Endothelial cell (in vitro differentiated cells): ENCODE results near the gene A3GALT2. TPM values are rescaled to one million over a fixed set of nuclear protein-coding genes. Genes with fewer than 3 reads are reported as not detected.

Experiments used
- DNase-seq: peaks from one replicate; pipeline ENCODE4 v3.0.0; 2021; ENCODE audit warnings: low spot score
- H3K27ac Mint-ChIP-seq: one replicate; pipeline ENCODE4 v1.8.0; 2021; ENCODE audit warnings: mixed read lengths, inconsistent platforms; ENCODE audit not compliant: unreplicated experiment
- H3K27me3 Mint-ChIP-seq: one replicate; pipeline ENCODE4 v1.8.0; 2021; ENCODE audit warnings: mild to moderate bottlenecking, moderate library complexity, mixed read lengths, inconsistent platforms; ENCODE audit not compliant: unreplicated experiment
- H3K36me3 Mint-ChIP-seq: one replicate; pipeline ENCODE4 v1.8.0; 2021; ENCODE audit warnings: mild to moderate bottlenecking, low read depth, mixed read lengths, inconsistent platforms; ENCODE audit not compliant: unreplicated experiment
- H3K4me1 Mint-ChIP-seq: one replicate; pipeline ENCODE4 v1.8.0; 2021; ENCODE audit warnings: mild to moderate bottlenecking, mixed read lengths, inconsistent platforms; ENCODE audit not compliant: unreplicated experiment
- H3K4me3 Mint-ChIP-seq: one replicate; pipeline ENCODE4 v1.8.0; 2021; ENCODE audit warnings: mild to moderate bottlenecking, mixed read lengths, inconsistent platforms; ENCODE audit not compliant: unreplicated experiment
- H3K9me3 Mint-ChIP-seq: one replicate; pipeline ENCODE4 v1.8.0; 2021; ENCODE audit warnings: mixed read lengths, inconsistent platforms; ENCODE audit not compliant: unreplicated experiment
- total RNA-seq: library from RNA; stranded (reverse); fragmentation: NEBNext Ultra II Directional; extraction: Animal tissue kit (Norgen Biotek cat#: 25700); gene quantifications from one replicate; pipeline ENCODE4 v1.2.1, GENCODE V29; 2021; ENCODE audit not compliant: unreplicated experiment
- TF ChIP-seq, protein P1 (sequence below): fragments of 200-600 bp; sonication (generic); IDR thresholded peaks from one replicate; pipeline ENCODE4 v1.5.0; 2021; ENCODE audit warnings: antibody characterized with exemption; ENCODE audit not compliant: unreplicated experiment

A3GALT2 gene
- total RNA-seq, 1 donor from 2014 or later: not detected

DNA sequence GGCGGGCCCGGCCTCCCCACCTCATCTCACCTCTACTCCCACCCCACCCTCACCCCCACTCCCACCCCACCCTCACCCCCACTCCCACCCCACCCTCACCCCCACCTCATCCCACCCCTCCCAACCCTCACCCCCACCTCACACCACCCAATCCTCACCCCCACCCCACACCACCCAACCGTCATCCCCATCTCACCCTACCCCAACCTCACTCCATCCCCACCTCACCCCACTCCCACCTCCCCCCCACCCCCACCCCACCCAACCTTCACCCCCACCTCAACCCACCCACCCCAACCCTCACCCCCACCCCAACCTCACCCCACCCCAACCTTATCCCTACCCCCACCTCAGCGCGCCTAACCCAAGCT lies 13.4 kb downstream of the A3GALT2 start:
- H3K4me3 Mint-ChIP-seq: no peak overlapping the region
- no peak for DNase-seq
- peaks cover 4% of the 10 kb centered on the region for H3K36me3 Mint-ChIP-seq
- TF ChIP-seq, protein P1, sequence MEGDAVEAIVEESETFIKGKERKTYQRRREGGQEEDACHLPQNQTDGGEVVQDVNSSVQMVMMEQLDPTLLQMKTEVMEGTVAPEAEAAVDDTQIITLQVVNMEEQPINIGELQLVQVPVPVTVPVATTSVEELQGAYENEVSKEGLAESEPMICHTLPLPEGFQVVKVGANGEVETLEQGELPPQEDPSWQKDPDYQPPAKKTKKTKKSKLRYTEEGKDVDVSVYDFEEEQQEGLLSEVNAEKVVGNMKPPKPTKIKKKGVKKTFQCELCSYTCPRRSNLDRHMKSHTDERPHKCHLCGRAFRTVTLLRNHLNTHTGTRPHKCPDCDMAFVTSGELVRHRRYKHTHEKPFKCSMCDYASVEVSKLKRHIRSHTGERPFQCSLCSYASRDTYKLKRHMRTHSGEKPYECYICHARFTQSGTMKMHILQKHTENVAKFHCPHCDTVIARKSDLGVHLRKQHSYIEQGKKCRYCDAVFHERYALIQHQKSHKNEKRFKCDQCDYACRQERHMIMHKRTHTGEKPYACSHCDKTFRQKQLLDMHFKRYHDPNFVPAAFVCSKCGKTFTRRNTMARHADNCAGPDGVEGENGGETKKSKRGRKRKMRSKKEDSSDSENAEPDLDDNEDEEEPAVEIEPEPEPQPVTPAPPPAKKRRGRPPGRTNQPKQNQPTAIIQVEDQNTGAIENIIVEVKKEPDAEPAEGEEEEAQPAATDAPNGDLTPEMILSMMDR: no peak
- H3K9me3 Mint-ChIP-seq: no peaks in the 10 kb centered on the region
- peaks cover 10% of the 10 kb centered on the region for H3K27me3 Mint-ChIP-seq
- H3K27ac Mint-ChIP-seq: no peak overlapping the region
- H3K4me1 Mint-ChIP-seq: peaks cover 14% of the 10 kb centered on the region

DNA sequence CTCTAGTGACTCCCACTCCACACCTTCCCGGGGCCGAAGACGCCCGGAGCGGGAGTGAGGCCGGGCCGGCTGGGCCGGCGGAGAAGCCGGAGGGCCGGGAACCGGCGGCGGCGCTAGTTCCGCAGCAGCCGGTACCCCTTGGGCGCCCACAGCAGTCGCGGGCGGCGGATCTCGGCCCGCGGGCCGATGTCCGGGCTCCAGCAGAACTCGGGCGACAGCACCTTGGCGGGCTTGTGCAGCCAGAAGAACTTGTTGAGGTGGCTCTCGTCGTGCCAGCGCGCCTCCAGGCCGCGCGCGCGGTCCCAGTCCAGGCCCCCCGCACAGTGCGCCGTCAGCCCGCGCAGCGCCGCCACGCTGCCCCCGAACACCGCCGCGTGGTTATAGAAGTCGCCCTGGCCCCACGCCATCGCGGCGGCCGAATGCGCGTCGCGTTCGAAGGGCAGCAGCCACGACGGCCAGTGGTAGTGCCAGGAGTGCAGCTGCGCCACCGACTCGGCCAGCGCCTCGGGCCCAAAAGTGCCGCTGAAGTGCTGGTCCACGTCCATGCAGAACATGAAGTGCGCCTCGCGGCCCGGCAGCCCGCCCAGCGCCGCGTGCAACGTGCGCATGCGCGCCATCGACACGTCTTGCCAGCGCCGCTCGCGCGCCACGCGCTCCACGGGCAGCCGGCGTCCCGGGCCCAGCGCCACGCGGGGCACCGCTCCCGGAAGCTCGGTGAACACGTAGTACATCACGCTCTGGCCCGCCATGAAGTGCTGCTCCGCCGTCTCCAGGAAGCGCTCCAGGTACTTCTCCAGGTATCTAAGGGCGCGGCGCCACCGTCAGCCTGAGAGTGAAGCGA lies 14.0 kb downstream of the A3GALT2 start:
- H3K27me3 Mint-ChIP-seq: peaks cover 10% of the 10 kb centered on the region
- no peak for DNase-seq
- no peak overlapping the region for H3K4me3 Mint-ChIP-seq
- no peak overlapping the region for H3K27ac Mint-ChIP-seq
- peaks cover 19% of the 10 kb centered on the region for H3K4me1 Mint-ChIP-seq
- H3K9me3 Mint-ChIP-seq: no peaks in the 10 kb centered on the region
- peaks cover 7% of the 10 kb centered on the region for H3K36me3 Mint-ChIP-seq
- TF ChIP-seq, protein P1: no peak

GRCh38 chr1:33305816-33306652 lies 14.9 kb downstream of the A3GALT2 start:
- H3K27me3 Mint-ChIP-seq: peaks cover 9% of the 10 kb centered on the region
- peaks cover 10% of the 10 kb centered on the region for H3K36me3 Mint-ChIP-seq
- H3K4me1 Mint-ChIP-seq: peaks cover 19% of the 10 kb centered on the region
- no peaks in the 10 kb centered on the region for H3K9me3 Mint-ChIP-seq
- DNase-seq: no peak
- no peak overlapping the region for H3K4me3 Mint-ChIP-seq
- TF ChIP-seq, protein P1: no peak
- H3K27ac Mint-ChIP-seq: no peak overlapping the region

DNA sequence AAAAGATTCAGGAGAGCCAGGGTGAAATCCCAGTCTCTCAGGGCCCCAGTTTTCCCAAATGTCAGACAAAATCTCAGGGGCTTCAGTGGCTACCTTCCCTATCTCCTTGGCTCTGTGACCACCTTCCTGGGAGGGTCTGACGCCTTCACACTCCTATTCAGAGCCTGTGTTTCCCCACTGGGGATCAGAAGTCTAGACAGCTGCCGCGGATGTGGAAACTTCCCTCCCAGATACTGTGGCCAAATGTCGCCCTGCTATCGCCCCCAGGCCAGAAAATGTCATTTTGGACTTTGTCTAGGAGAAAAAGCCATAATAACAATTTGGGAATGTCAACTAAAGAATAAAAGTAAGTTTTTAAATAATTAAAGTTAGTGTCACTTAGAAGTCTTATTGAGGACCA lies 15.9 kb downstream of the A3GALT2 start:
- H3K27me3 Mint-ChIP-seq: peaks cover 8% of the 10 kb centered on the region
- H3K4me3 Mint-ChIP-seq: no peak overlapping the region

More for the DNA sequence above, 15.9 kb downstream of the A3GALT2 start:
- peaks cover 16% of the 10 kb centered on the region for H3K36me3 Mint-ChIP-seq
- no peak overlapping the region for H3K27ac Mint-ChIP-seq
- DNase-seq: no peak
- no peaks in the 10 kb centered on the region for H3K9me3 Mint-ChIP-seq
- TF ChIP-seq, protein P1: no peak
- peaks cover 19% of the 10 kb centered on the region for H3K4me1 Mint-ChIP-seq
